Large intestine (tissue), 3 donors: ENCODE measurements around the gene NDUFB7. TPM values are rescaled to one million over a fixed set of nuclear protein-coding genes. Genes with fewer than 3 reads are reported as not detected.
A peak's percentile ranks its signal among the peaks of the same experiment; 100 is the strongest.

Experiments used
- DNase-seq, 2 donors: peaks; one replicate each; pipeline versions ENCODE4 v3.0.0 to v3.0.0-alpha.2; 2013
- H3K27ac ChIP-seq: one replicate; pipeline ENCODE4 v1.5.1; 2013; ENCODE audit warnings: low read length
- H3K27me3 ChIP-seq: 2 replicates; pipeline ENCODE4 v1.6.1; 2013; ENCODE audit warnings: low read length; ENCODE audit not compliant: control insufficient read depth, insufficient read depth
- H3K36me3 ChIP-seq: 2 replicates; pipeline ENCODE4 v1.6.1; 2013; ENCODE audit warnings: low read length; ENCODE audit not compliant: control insufficient read depth, insufficient read depth
- H3K4me1 ChIP-seq: one replicate; pipeline ENCODE4 v1.6.1; 2013; ENCODE audit warnings: low read length; ENCODE audit not compliant: control insufficient read depth, insufficient read depth
- H3K4me3 ChIP-seq: one replicate; pipeline ENCODE4 v1.5.1; 2013; ENCODE audit warnings: low read length
- H3K9me3 ChIP-seq: one replicate; pipeline ENCODE4 v1.6.1; 2013; ENCODE audit warnings: mild to moderate bottlenecking, low read depth, low read length, moderate library complexity; ENCODE audit not compliant: control insufficient read depth
- WGBS: methylation state at CpG from one replicate; pipeline ENCODE4 v1.1.5; 2013; ENCODE audit warnings: low lambda C conversion rate; ENCODE audit not compliant: insufficient coverage; 5-methylcytosine and 5-hydroxymethylcytosine counted together
- polyA plus RNA-seq: library from polyadenylated mRNA; unstranded; fragments of 120-200 nt; gene quantifications from one replicate; pipeline ENCODE4 v1.2.1, GENCODE V29; 2013

NDUFB7 gene
- polyA plus RNA-seq, 1 donor: 140 TPM

DNA sequence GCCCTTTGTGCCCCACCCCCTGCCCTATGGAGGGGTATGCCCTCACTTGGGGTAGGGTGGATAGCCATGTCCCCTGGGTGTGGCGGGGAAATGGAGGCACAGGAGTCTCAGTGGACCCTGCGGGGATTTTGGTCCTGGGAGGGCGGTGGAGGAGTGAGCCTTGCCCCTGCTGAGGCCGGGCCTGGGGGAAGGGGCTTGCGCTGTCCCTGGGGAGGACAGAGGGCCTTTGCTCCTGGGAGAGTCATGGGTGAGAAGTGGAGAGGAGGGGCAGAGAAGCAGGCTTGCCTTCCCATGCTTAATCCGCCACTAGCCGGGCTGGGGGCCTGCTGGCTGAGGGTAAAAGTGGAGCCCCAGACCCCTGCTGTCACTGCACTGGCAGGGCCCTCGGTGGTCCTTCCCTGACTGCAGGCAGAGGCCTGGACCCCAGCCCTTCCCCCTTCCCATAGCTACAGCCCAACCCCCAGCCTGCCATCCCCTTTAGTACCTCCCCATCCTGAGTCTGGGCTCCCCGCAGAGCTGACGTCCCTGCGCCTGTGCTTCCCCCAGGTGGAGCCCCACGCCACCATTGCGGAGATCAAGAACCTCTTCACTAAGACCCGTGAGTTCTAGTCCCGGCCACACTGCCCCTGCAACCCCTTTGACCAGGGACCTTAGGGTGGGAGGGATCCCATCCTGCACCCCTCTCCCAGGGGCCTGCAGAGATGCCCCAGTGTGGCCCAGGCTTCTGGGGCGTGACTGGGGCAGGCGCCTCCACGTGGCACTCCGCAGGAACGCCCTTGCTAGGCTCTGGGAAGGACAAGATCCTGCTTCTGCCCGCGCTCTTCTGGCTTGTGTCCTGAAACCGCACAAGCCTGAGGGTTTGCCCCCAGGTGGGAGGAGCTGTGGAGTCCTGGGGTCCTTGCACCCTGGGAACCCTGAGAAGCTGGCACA, 8.9 kb downstream of the NDUFB7 start:
- Histone ChIP-seq H3K4me1 (no peaks in the 10 kb centered on the region), H3K27ac (no peak overlapping the region), H3K27me3 (no peaks in the 10 kb centered on the region), H3K36me3 (peaks cover 30% of the 10 kb centered on the region), H3K9me3 (no peaks in the 10 kb centered on the region), H3K4me3 (no peak overlapping the region)
- DNase-seq: no peak
- WGBS: no CpG with 5 or more reads among the region's 23 CpGs

GRCh38 chr19:14561847-14562351, 10.0 kb downstream of the NDUFB7 start:
- Histone ChIP-seq H3K27ac (no peak overlapping the region), H3K9me3 (no peaks in the 10 kb centered on the region), H3K4me1 (no peaks in the 10 kb centered on the region), H3K4me3 (no peak overlapping the region), H3K27me3 (no peaks in the 10 kb centered on the region), H3K36me3 (peaks cover 23% of the 10 kb centered on the region)
- WGBS: no CpG with 5 or more reads among the region's 22 CpGs
- no peak for DNase-seq

DNA sequence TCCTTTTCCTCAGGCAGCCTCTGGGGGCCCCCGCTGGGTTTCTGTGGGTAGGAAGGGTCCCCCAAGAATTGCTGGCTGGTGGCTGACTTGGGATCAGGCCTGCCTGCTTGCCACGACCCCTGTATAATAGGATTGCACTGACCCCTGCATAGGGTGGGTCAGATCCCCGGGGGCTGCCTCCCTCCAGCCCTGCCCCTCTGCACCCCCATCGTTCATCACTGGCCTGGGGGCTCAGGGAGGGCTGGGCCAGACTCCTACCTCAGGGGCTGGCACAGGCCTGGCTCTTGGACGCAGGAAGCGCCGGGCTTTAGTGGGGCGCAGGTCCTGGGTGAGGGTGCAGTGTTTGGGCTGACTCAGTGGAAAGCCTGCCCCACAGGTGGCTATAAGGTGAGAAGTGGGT, 10.6 kb downstream of the NDUFB7 start:
- no peak overlapping the region for H3K27ac ChIP-seq
- DNase-seq: no peak
- WGBS: no CpG with 5 or more reads among the region's 8 CpGs
- H3K27me3 ChIP-seq: no peaks in the 10 kb centered on the region
- H3K9me3 ChIP-seq: no peaks in the 10 kb centered on the region
- H3K4me3 ChIP-seq: no peak overlapping the region
- H3K4me1 ChIP-seq: peaks cover 6% of the 10 kb centered on the region
- H3K36me3 ChIP-seq: peaks cover 22% of the 10 kb centered on the region

- no peak overlapping the region for H3K27ac ChIP-seq
- H3K9me3 ChIP-seq: no peaks in the 10 kb centered on the region
- no peak for DNase-seq
- H3K4me1 ChIP-seq: peaks cover 6% of the 10 kb centered on the region
- WGBS: no CpG with 5 or more reads among the region's 6 CpGs
- no peaks in the 10 kb centered on the region for H3K27me3 ChIP-seq
- H3K36me3 ChIP-seq: peaks cover 18% of the 10 kb centered on the region
- H3K4me3 ChIP-seq: no peak overlapping the region
These were observed 11.1 kb downstream of the NDUFB7 start for GRCh38 chr19:14560776-14561108.

DNA sequence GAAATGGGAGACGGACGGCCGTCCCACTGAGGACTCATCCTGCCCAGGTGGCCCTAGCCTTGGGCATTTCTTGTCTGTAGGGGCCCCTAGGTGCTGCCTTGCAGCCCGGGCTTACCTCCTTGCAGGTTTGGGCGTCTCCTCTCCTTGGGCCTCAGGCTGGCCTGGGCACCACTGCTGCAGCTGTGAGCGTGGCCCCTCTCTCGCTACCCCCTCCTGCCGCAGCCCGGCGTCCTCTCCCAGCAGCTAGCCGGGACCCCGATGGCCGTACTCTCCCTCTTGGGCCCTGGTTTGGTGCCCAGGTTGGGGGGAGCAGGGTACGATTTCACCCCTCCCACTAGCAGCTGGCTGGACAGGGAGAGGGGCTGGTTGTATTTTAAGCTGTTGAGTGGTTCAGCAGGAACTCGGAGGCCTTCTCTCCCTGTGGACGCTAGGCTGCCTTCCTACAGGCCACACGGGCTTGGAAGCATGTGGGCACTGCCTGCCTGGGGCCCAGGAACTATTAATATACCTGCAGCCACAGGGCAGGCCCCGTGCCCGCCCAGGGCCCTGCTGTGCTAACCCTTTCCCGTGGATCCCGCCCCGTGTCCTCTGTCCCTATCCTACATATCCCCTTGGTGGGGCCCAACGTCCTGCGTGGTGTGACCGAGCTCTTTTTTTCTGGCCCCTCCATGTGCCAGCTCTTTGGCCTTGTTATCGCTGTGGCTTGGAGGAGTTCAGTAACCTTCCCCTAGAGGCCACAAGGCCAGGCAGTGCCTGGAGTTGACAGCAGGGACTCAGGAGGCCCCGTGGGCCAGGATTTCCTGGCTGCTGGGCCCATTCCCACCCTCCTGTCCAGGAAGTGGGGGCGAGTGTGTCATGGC, 11.7 kb downstream of the NDUFB7 start:
- no peak overlapping the region for H3K27ac ChIP-seq

GRCh38 chr19:14558370-14559066, 13.3 kb downstream of the NDUFB7 start:
- Histone ChIP-seq H3K36me3 (peaks cover 4% of the 10 kb centered on the region), H3K27ac (no peak overlapping the region), H3K4me1 (peaks cover 16% of the 10 kb centered on the region), H3K9me3 (no peaks in the 10 kb centered on the region), H3K4me3 (no peak overlapping the region), H3K27me3 (no peaks in the 10 kb centered on the region)
- no CpG with 5 or more reads among the region's 23 CpGs for WGBS
- no peak for DNase-seq

More for the DNA sequence above, 11.7 kb downstream of the NDUFB7 start:
- Histone ChIP-seq H3K9me3 (no peaks in the 10 kb centered on the region), H3K36me3 (peaks cover 14% of the 10 kb centered on the region), H3K4me3 (no peak overlapping the region), H3K4me1 (peaks cover 6% of the 10 kb centered on the region), H3K27me3 (no peaks in the 10 kb centered on the region)
- WGBS: 90% methylated on average over 4 of the region's 28 CpGs
- DNase-seq: no peak

GRCh38 chr19:14556662-14557188, 15.1 kb downstream of the NDUFB7 start:
- Histone ChIP-seq H3K27me3 (no peaks in the 10 kb centered on the region), H3K36me3 (peaks cover 8% of the 10 kb centered on the region), H3K9me3 (no peaks in the 10 kb centered on the region), H3K27ac (peak overlapping the region; percentile 31), H3K4me1 (peaks cover 31% of the 10 kb centered on the region), H3K4me3 (no peak overlapping the region)
- WGBS: 100% methylated on average over 1 of the region's 18 CpGs
- peak; percentile 75 to 80 for DNase-seq

GRCh38 chr19:14555918-14556661, 15.8 kb downstream of the NDUFB7 start:
- Histone ChIP-seq H3K9me3 (no peaks in the 10 kb centered on the region), H3K4me3 (no peak overlapping the region), H3K27ac (no peak overlapping the region), H3K27me3 (no peaks in the 10 kb centered on the region), H3K4me1 (peaks cover 33% of the 10 kb centered on the region), H3K36me3 (peaks cover 8% of the 10 kb centered on the region)
- no CpG with 5 or more reads among the region's 12 CpGs for WGBS
- DNase-seq: no peak

GRCh38 chr19:14554382-14554812, 17.5 kb downstream of the NDUFB7 start:
- H3K27ac ChIP-seq: peak overlapping the region; percentile 62

More at GRCh38 chr19:14554382-14554812, 17.5 kb downstream of the NDUFB7 start:
- H3K36me3 ChIP-seq: peaks cover 16% of the 10 kb centered on the region
- peak; percentile 54 to 58 for DNase-seq
- no peak overlapping the region for H3K4me3 ChIP-seq
- no peaks in the 10 kb centered on the region for H3K9me3 ChIP-seq
- H3K27me3 ChIP-seq: no peaks in the 10 kb centered on the region
- peaks cover 44% of the 10 kb centered on the region for H3K4me1 ChIP-seq
- WGBS: no CpG with 5 or more reads among the region's 6 CpGs
